Neuronal stem cell (in vitro differentiated cells): Measurements from ENCODE around the gene ABCA13.

Experiments used
- DNase-seq: peaks from one replicate; pipeline ENCODE4 v3.0.0-alpha.2; 2013; ENCODE audit warnings: low spot score
- H2AFZ ChIP-seq: one replicate; pipeline ENCODE4 v1.6.1; 2013; ENCODE audit warnings: mild to moderate bottlenecking, low read length, inconsistent platforms
- H2AK5ac ChIP-seq: 2 replicates; pipeline ENCODE4 v1.6.1; 2013; ENCODE audit warnings: low read depth, mild to moderate bottlenecking, inconsistent platforms, low read length, moderate library complexity, mixed read lengths
- H2BK120ac ChIP-seq: 2 replicates; pipeline ENCODE4 v1.6.1; 2013; ENCODE audit warnings: low read depth, mild to moderate bottlenecking, inconsistent platforms, low read length, moderate library complexity, mixed read lengths
- H2BK12ac ChIP-seq: one replicate; pipeline ENCODE4 v1.6.1; 2013; ENCODE audit warnings: low read length, inconsistent platforms
- H2BK15ac ChIP-seq: 2 replicates; pipeline ENCODE4 v1.6.1; 2013; ENCODE audit warnings: mild to moderate bottlenecking, low read length, inconsistent platforms, mixed read lengths
- H2BK5ac ChIP-seq: one replicate; pipeline ENCODE4 v1.6.1; 2013; ENCODE audit warnings: inconsistent platforms, mild to moderate bottlenecking, low read length, moderate library complexity
- H3K14ac ChIP-seq: one replicate; pipeline ENCODE4 v1.6.1; 2013; ENCODE audit warnings: low read length, inconsistent platforms
- H3K18ac ChIP-seq: 2 replicates; pipeline ENCODE4 v1.6.1; 2013; ENCODE audit warnings: low read length, inconsistent platforms
- H3K23ac ChIP-seq: 2 replicates; pipeline ENCODE4 v1.6.1; 2013; ENCODE audit warnings: low read depth, mild to moderate bottlenecking, mixed read lengths, low read length, inconsistent platforms; ENCODE audit not compliant: poor library complexity
- H3K27ac ChIP-seq: replicated peaks from 3 replicates; pipeline ENCODE4 v1.5.1; 2013; ENCODE audit warnings: low read length, inconsistent platforms
- H3K27me3 ChIP-seq, 3 experiments: 2 replicates each; pipeline ENCODE4 v1.6.1; 2013; ENCODE audit warnings: low read length in 3 of 3, mild to moderate bottlenecking in 2 of 3, inconsistent platforms in 1 of 3, low read depth in 1 of 3, mixed read lengths in 1 of 3, moderate library complexity in 1 of 3; ENCODE audit not compliant: control insufficient read depth in 3 of 3, insufficient read depth in 3 of 3
- H3K36me3 ChIP-seq, 2 donors: replicated peaks in 1 of 2; 2 replicates each; pipeline ENCODE4 v1.6.1; 2013; ENCODE audit warnings: low read length in 2 of 2; ENCODE audit not compliant: control insufficient read depth in 2 of 2, insufficient read depth in 2 of 2
- H3K4ac ChIP-seq: 2 replicates; pipeline ENCODE4 v1.6.1; 2013; ENCODE audit warnings: inconsistent platforms, mild to moderate bottlenecking, low read length, moderate library complexity
- H3K4me1 ChIP-seq, 2 donors: 1 replicate in 1 of 2; 2 replicates in 1 of 2; pipeline ENCODE4 v1.6.1; 2013; ENCODE audit warnings: low read length in 2 of 2, low read depth in 1 of 2; ENCODE audit not compliant: control insufficient read depth in 2 of 2, insufficient read depth in 1 of 2
- H3K4me2 ChIP-seq: one replicate; pipeline ENCODE4 v1.6.1; 2013; ENCODE audit warnings: mild to moderate bottlenecking, low read length, inconsistent platforms; ENCODE audit not compliant: insufficient read depth, poor library complexity, severe bottlenecking
- H3K4me3 ChIP-seq, 2 donors: 2 replicates each; pipeline ENCODE4 v1.5.1; 2013; ENCODE audit warnings: low read length in 2 of 2, mild to moderate bottlenecking in 2 of 2, inconsistent platforms in 1 of 2, moderate library complexity in 1 of 2
- H3K79me1 ChIP-seq: one replicate; pipeline ENCODE4 v1.6.1; 2013; ENCODE audit warnings: low read depth, mild to moderate bottlenecking, inconsistent platforms, low read length, moderate library complexity
- H3K9ac ChIP-seq: one replicate; pipeline ENCODE4 v1.6.1; 2013; ENCODE audit warnings: mild to moderate bottlenecking, low read depth, low read length, inconsistent platforms; ENCODE audit not compliant: poor library complexity
- H3K9me3 ChIP-seq, 2 donors: replicated peaks in 1 of 2; 2 replicates each; pipeline versions ENCODE3 to v1.6.1; 2013; ENCODE audit warnings: low read length in 2 of 2, mild to moderate bottlenecking in 2 of 2, inconsistent platforms in 1 of 2, low read depth in 1 of 2, mixed read lengths in 1 of 2, moderate library complexity in 1 of 2; ENCODE audit not compliant: control insufficient read depth in 2 of 2, insufficient read depth in 1 of 2
- H4K8ac ChIP-seq: one replicate; pipeline ENCODE4 v1.6.1; 2013; ENCODE audit warnings: low read depth, mild to moderate bottlenecking, inconsistent platforms, low read length, moderate library complexity
- H4K91ac ChIP-seq: one replicate; pipeline ENCODE4 v1.6.1; 2013; ENCODE audit warnings: low read length, low read depth, mild to moderate bottlenecking, inconsistent platforms; ENCODE audit not compliant: poor library complexity
- WGBS, 2 donors: extraction: QIAGEN DNeasy Blood & Tissue Kit; methylation state at CpG; one replicate each; pipeline ENCODE4 v1.1.7; 2013; ENCODE audit warnings: missing lambda C conversion rate in 2 of 2, mixed read lengths in 1 of 2; ENCODE audit not compliant: insufficient read length in 2 of 2, insufficient replicate concordance in 1 of 2; ENCODE audit errors: extremely low coverage in 2 of 2; 5-methylcytosine and 5-hydroxymethylcytosine counted together

ABCA13 gene

DNA sequence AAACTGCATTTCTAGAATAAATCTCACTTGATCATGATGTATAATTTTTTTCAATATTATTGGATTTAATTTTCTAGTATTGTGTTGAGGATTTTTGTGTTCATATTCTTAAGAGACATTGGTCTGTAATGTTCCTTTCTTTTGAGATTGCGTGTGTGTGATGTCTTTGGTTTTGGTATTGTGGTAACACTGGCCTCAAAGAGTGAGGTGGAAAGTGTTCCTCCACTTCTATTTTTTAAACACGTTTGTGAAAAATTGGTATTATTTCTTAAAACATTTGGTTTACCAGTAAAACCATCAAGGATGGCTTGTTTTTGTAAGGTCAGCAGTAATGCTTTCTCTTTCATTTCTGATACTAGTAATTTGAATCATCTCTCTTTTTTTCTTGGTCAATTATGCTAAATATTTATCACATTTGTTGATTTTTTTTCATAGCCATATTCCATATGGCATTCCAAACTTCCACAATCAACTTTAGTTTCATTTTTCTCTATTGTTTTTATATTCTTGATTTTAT, 462.9 kb downstream of the ABCA13 start:
- H3K14ac ChIP-seq: no peak overlapping the region
- H2BK12ac ChIP-seq: no peak overlapping the region
- H2AFZ ChIP-seq: no peak overlapping the region
- H2BK5ac ChIP-seq: no peak overlapping the region
- H3K4me1 ChIP-seq: peaks cover 0 to 2% of the 10 kb centered on the region in 2 donors
- no peak overlapping the region for H3K9ac ChIP-seq
- H3K4me2 ChIP-seq: no peak overlapping the region
- no peak overlapping the region for H3K23ac ChIP-seq
- WGBS, 2 donors: no CpG with 5 or more reads among the region's 2 CpGs
- no peak for DNase-seq
- H3K4ac ChIP-seq: no peak overlapping the region
- no peaks in the 10 kb centered on the region for H3K27me3 ChIP-seq
- no peak overlapping the region for H3K4me3 ChIP-seq
- H3K36me3 ChIP-seq: no peaks in the 10 kb centered on the region
- H3K79me1 ChIP-seq: no peaks in the 10 kb centered on the region
- no peak overlapping the region for H3K18ac ChIP-seq
- H4K8ac ChIP-seq: no peak overlapping the region
- no peak overlapping the region for H4K91ac ChIP-seq
- H3K9me3 ChIP-seq: no peaks in the 10 kb centered on the region
- H2AK5ac ChIP-seq: no peak overlapping the region
- H3K27ac ChIP-seq: no peak overlapping the region
- H2BK15ac ChIP-seq: no peak overlapping the region
- no peak overlapping the region for H2BK120ac ChIP-seq

GRCh38 chr7:48635796-48636195, 464.5 kb downstream of the ABCA13 start:
- no peak overlapping the region for H3K4ac ChIP-seq

GRCh38 chr7:48636391-48637015, 465.2 kb downstream of the ABCA13 start:
- Histone ChIP-seq H3K4me1 (peaks cover 0 to 2% of the 10 kb centered on the region in 2 donors), H3K79me1 (no peaks in the 10 kb centered on the region), H3K4me2 (no peak overlapping the region), H4K8ac (no peak overlapping the region), H3K18ac (no peak overlapping the region), H3K27ac (no peak overlapping the region), H3K4me3 (no peak overlapping the region), H2BK120ac (no peak overlapping the region), H3K27me3 (no peaks in the 10 kb centered on the region), H3K23ac (no peak overlapping the region), H2BK5ac (no peak overlapping the region), H3K36me3 (no peaks in the 10 kb centered on the region), H3K4ac (no peak overlapping the region), H2AK5ac (no peak overlapping the region), H3K14ac (no peak overlapping the region), H4K91ac (no peak overlapping the region), H2BK12ac (no peak overlapping the region), H2AFZ (no peak overlapping the region), H3K9ac (no peak overlapping the region), H2BK15ac (no peak overlapping the region), H3K9me3 (no peaks in the 10 kb centered on the region)
- no CpG with 5 or more reads among the region's 3 CpGs for WGBS, 2 donors
- no peak for DNase-seq

More at GRCh38 chr7:48635796-48636195, 464.5 kb downstream of the ABCA13 start:
- H3K9ac ChIP-seq: no peak overlapping the region
- no peaks in the 10 kb centered on the region for H3K27me3 ChIP-seq
- H2BK12ac ChIP-seq: no peak overlapping the region
- no CpG with 5 or more reads among the region's 1 CpG for WGBS, 2 donors
- H4K8ac ChIP-seq: no peak overlapping the region
- no peak for DNase-seq
- H2BK120ac ChIP-seq: no peak overlapping the region
- H3K27ac ChIP-seq: no peak overlapping the region
- H3K4me3 ChIP-seq: no peak overlapping the region
- no peak overlapping the region for H3K14ac ChIP-seq
- no peak overlapping the region for H3K4me2 ChIP-seq
- no peak overlapping the region for H4K91ac ChIP-seq
- H3K9me3 ChIP-seq: no peaks in the 10 kb centered on the region
- H3K79me1 ChIP-seq: no peaks in the 10 kb centered on the region
- no peaks in the 10 kb centered on the region for H3K36me3 ChIP-seq
- no peak overlapping the region for H2BK15ac ChIP-seq
- no peak overlapping the region for H3K18ac ChIP-seq
- no peak overlapping the region for H2AFZ ChIP-seq
- no peak overlapping the region for H2AK5ac ChIP-seq
- no peak overlapping the region for H3K23ac ChIP-seq
- H2BK5ac ChIP-seq: no peak overlapping the region
- peaks cover 0 to 2% of the 10 kb centered on the region in 2 donors for H3K4me1 ChIP-seq

GRCh38 chr7:48637382-48637781, 466.1 kb downstream of the ABCA13 start:
- no peak overlapping the region for H4K91ac ChIP-seq
- no peak overlapping the region for H3K27ac ChIP-seq
- no peak overlapping the region for H2BK12ac ChIP-seq
- H3K27me3 ChIP-seq: no peaks in the 10 kb centered on the region
- H2BK15ac ChIP-seq: no peak overlapping the region
- no CpG with 5 or more reads among the region's 1 CpG for WGBS, 2 donors
- H3K36me3 ChIP-seq: no peaks in the 10 kb centered on the region
- no peaks in the 10 kb centered on the region for H3K9me3 ChIP-seq
- H2BK5ac ChIP-seq: no peak overlapping the region
- H3K23ac ChIP-seq: no peak overlapping the region
- H3K4me3 ChIP-seq: no peak overlapping the region
- no peaks in the 10 kb centered on the region for H3K79me1 ChIP-seq
- H2AFZ ChIP-seq: no peak overlapping the region
- no peak for DNase-seq
- no peak overlapping the region for H4K8ac ChIP-seq
- no peak overlapping the region for H3K4me2 ChIP-seq
- no peak overlapping the region for H3K4ac ChIP-seq
- no peak overlapping the region for H3K14ac ChIP-seq
- no peak overlapping the region for H2BK120ac ChIP-seq
- H2AK5ac ChIP-seq: no peak overlapping the region
- H3K4me1 ChIP-seq: peaks cover 0 to 2% of the 10 kb centered on the region in 2 donors
- H3K18ac ChIP-seq: no peak overlapping the region
- H3K9ac ChIP-seq: no peak overlapping the region
